ENCODE data around the gene AKAP17A.

AKAP17A gene

DNA sequence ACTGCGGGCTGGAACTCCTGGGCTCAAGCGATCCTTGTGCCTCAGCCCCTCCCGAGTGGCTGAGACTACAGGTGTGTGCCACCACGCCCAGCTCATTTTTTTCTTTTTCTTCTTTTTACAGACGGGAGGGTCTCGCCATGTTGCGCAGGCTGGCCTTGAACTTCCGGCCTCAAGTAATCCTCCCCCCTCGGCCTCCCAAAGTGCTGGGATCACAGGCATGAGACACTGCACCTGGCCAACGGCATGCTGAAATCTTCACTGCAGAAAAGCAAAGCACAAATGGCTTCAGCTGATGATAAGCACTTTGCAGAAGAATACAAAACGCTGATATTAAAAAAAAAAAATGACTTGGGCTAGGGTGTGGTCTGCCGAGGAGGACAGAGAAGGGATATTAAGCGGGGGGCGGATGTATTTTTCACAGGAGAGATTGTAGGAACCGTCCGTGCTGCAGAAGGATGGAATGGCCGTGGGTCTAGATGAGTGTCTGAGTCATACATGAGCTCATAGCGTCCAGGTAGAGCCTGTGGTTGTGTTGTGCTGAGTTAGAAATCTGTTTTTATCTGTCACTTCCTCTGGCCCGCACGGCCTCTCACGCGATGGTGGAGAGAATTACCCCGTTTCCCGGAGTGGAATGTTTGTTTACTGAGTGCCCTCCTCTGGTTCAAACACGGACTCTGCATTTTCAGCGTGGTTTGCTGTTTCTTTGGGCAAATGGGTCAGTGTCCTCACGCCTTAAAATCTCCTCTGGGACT lies 8.5 kb upstream of the AKAP17A start:
- no peak for DNase-seq

GRCh38 chrX:1584237-1585011 lies 7.0 kb upstream of the AKAP17A start:
- no peak for DNase-seq

DNA sequence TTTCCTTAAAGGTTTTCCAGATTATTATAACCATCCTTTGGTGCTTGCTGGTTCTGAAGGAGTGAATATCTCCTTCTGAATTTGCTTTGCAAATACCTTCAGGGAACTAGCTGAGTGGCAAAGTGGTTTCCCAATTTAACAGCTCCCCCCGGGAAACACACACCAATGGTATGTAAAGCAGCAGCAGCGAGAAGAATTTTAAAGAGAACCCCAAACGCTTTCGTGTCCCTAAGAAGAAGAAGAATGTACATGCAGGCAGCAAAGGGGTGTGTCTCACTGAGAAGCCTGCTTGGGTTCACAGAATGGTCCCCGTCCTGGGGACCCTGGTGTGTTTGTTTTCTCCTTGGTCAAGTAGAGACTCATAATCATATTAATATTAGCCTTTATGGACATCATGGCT lies 4.2 kb upstream of the AKAP17A start:
- no peak for DNase-seq

GRCh38 chrX:1589356-1590130 lies 1.9 kb upstream of the AKAP17A start:
- DNase-seq: no peak

DNA sequence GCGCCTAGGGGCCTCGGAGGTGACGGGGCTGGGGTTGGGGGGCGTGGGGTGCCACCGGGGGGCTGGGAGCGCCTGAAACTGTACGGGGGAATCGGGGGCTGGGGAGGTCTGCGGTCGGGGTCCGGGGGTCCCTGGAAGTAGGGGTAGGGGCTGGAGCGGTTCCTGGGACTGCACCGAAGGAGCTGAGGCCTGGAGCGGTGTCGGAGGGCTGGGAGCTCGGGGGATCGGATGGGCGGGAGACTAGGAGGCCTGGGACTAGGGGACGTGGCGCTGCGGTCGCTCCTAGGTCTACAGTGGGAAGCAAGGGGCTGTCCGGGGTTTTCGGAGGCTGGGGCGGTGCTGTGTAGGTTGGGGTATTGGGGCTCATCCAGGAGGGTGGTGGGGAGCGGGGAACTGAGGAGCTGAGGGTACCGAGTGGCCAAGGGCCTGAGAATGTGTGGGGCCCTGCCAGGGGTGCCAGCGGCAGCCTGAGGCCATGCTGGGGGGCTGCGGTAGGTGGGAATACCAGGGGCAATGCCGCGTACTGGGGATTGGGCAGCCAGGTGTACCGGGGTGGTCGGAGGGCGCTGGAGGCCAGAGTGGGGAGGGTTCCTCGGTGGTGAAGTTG lies 562 bp downstream of the AKAP17A start:
- DNase-seq: no peak

- no peak for DNase-seq
Measured at GRCh38 chrX:1592470-1593142, 1.2 kb downstream of the AKAP17A start.

GRCh38 chrX:1593286-1594271 lies 2.2 kb downstream of the AKAP17A start:
- DNase-seq: no peak

- DNase-seq: no peak
Measured at GRCh38 chrX:1595711-1596060, 4.3 kb downstream of the AKAP17A start.

DNA sequence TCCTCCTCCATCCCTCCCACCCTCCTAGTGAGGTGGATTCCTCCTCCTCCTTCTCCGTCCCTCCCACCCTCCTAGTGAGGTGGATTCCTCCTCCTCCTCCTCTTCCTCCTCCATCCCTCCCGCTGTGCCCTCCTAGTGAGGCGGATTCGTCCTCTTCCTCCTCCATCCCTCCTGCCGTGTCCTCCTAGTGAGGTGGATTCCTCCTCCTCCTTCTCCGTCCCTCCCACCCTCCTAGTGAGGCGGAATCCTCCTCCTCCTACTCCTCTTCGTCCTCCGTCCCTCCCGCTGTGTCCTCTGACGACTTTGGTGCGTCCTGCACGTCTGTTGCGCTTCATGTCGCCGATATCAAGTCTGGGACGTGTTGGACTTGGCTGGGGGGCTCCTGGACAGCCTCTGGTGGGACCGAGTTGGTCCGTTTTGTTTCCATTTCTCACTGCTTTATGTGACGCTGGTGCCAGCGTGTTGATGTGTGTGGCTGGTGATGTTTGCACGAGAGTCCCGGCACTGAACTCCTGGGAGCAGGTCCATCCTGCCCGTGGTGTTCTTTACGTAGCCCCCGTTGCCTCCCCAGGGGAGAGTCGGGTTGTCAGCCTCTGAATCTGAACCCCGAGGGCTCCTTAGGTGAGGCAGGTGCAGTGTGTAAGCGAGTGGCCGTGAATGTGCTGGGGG lies 5.4 kb downstream of the AKAP17A start:
- DNase-seq: no peak

DNA sequence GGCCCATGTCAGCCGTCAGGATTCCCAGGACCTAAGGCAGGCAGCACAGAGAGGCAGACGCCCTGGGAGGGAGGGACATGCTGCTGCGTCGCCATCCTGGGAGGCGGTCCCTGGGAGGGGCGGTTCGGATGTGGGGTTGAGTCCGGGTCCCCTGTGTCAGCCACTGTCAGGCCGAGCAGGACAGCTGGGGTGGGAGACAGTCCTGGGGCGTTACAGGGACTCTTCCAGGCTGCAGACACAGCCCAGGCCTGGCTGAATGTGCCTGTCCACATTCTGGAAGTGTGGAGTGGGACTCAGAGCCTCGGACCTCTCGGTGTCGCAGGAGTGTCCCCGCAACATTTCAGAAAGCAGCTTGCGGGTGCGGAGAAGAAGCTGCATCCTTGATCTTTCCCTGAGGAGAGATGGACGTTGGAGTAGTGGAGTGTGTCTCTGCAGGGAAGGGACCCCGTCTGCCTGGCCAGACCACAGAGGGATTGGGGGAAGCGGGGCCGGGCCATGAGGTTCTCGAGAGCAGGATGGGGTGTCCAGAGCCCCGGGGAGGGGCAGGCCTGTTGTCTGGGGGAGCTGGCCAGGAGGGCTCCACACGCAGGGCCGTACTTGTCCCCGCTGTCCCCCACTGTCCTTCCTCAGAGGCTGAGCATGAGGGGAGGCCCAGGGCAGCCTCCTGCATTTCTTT lies 6.1 kb downstream of the AKAP17A start:
- no peak for DNase-seq

DNA sequence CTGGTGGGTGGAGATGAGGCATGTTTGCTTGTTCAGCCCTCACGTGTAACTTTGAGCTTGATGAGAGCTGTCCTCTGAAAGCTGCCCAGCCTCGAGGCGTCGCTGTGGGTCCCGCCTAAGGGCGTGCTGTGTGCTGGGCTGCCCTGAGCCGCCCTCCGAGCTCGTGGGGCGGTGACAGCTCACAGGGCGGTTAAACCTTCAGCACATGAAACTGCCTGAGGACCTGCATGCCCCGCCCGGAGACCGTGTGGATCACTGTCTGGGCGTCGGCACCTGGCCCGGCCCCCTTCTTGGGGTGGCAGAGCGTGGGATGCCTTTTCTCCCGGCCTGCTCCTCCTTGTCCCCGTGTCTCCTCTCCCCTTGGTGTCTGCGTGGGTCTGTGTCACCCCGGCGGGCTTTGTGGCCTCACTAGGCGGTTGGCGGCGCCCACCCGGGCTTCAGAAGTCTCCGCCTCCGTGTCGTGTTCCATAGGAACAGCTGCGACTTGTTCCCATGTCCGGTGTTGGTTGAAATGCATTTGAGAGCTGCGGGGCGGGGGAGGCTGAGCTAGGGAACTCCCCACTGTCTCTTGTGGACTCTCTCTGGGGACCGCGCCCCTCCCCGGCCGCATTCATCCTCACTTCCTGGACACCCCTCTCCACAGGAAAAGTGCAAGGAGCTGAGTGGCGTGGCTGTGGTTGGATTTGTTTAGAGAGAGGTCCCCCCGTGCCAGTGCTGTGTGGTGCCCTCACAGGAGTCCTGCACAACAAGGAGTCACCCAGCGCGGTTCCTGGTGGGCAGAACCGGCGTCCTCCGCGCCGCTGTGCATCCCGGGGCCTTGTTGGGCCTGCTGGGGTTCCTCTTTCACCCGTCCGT lies 6.8 kb downstream of the AKAP17A start:
- DNase-seq: no peak

GRCh38 chrX:1598876-1599790 lies 7.7 kb downstream of the AKAP17A start:
- DNase-seq: no peak

DNA sequence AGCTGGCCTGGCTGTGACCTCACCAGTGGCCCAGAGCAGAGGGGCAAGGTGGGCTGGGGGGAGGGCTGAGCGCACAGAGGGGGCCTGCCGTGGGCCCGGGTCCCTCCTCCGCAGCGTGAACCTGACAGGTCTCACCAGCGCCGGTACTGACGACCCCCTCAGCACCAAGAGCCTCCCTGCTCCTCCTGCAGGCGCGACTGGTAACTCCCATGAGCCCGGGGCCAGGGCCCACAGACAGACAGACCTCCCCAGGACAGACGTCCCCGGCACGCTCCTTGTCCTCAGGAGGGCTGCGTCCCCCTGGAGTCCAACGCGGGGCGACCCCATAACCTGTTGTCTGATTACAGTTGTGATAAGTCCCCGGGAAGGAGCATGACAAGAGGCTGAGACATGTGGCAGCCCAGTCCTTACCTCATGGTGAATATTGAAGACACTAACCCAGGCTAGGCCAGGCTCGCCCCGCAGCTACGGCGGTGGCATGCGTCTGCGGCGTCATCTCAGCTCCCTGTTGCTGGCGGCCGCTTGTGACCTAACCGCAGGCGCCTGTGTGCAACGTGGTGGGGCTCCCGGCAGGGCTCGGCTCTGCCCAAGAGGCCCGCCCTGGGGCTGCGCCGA lies 8.5 kb downstream of the AKAP17A start:
- DNase-seq: no peak

DNA sequence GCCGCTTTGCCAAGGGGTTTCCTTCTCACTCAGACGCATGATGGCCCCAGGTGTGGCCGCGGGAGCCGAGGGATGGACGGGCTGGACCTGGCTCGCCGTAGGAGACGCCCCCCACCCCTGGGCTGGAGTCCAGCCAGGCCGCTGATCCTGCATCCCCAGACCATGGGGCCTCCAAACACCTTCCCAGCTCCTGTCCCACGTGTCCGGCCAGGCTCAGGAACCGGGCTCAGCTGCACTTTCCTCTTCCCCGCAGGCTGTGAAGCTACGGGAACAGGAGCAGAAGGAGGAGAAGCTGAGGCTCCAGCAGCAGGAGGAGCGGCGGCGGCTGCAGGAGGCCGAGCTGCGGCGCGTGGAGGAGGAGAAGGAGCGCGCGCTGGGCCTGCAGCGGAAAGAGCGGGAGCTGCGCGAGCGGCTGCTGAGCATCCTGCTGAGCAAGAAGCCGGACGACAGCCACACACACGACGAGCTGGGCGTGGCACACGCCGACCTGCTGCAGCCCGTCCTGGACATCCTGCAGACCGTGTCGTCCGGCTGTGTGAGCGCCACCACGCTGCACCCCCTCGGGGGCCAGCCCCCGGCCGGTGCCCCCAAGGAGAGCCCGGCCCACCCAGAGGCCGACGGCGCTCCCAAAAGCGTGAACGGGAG lies 9.1 kb downstream of the AKAP17A start:
- no peak for DNase-seq

GRCh38 chrX:1601051-1601767 lies 9.8 kb downstream of the AKAP17A start:
- DNase-seq: no peak

GRCh38 chrX:1601768-1602085 lies 10.3 kb downstream of the AKAP17A start:
- DNase-seq: no peak

DNA sequence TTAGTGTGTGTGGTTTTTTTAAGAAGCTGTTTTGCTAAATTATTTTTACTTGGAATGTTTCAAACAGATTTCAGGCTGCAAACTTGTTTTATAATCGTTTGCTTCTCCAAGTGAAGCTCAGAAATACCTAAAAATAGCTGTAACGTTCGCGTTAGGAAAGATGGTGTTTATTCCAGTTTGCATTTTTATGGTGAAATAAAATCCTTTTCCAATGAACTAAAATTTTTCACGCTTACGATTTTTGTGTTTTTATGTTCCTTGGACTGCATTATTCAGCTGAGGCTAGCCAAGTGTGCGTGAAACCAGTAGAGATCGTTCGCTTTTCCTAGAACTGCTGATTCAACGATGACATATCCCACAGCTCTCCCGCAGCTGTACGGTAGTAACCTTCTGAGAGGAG lies 10.9 kb downstream of the AKAP17A start:
- DNase-seq: no peak
